T47D (cell line): Measurements from ENCODE around the gene THAP8.
"Not testable (repeated sequence)": the region's sequence is repeated elsewhere in the genome, so short reads cannot be mapped to it uniquely, and the experiment has no call there.

Source experiments
- DNase-seq, 2 experiments: peaks; one replicate each; pipeline versions ENCODE4 v3.0.0 to v3.0.0-alpha.2; 2011 to 2012; ENCODE audit warnings: low read depth in 1 of 2, low spot score in 1 of 2
- JUND ChIP-seq: IDR thresholded peaks from 2 replicates; pipeline ENCODE4 v1.6.1; 2012; ENCODE audit warnings: low read depth
- in situ Hi-C: cut with HindIII; loops from 2 replicates; pipeline ENCODE4 v1.10.0; 2016; ENCODE audit warnings: low sequenced_read_pairs, low pct_unique_long_range_greater_than_20kb

THAP8 gene

DNA sequence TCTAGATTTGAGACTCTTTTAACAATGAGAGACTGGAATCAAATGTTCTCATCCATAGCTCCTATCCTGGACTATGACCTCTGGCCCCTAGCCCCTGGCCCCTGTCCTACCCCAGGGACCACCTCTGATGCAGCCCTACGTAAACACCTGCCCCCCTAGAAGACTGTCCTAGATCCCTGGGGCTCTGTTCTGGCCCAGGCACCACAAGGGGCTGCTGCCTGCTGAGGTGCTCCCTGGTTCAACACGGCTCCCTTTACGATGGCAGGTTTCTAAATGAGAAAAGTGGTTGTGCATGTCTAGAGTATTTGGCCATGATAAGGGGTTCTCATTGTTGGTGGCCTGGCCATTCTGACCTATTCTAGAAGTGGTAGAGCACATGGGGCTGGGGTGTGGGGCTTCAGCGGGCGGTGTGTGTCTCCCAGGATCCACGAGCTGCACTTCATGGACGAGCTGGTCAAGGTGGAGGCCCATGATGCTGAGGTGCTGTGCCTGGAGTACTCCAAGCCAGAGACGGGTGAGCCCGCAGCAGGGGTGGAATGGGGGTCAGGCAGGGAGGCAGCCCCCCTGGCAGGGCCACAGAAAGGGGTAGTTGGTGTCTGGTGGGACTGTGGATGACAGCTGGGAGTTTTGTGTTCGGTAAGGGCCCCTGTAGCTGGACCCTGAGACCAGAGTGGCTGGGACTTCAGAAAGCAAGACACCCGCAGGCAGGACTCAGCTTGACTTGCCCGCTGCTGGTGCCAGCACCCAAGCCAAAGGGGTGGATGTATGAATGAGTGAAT lies 30.3 kb upstream of the THAP8 start:
- TF ChIP-seq JUND, result no peak
- in situ Hi-C loops, result no loop called here
- DNase-seq, result no peak

DNA sequence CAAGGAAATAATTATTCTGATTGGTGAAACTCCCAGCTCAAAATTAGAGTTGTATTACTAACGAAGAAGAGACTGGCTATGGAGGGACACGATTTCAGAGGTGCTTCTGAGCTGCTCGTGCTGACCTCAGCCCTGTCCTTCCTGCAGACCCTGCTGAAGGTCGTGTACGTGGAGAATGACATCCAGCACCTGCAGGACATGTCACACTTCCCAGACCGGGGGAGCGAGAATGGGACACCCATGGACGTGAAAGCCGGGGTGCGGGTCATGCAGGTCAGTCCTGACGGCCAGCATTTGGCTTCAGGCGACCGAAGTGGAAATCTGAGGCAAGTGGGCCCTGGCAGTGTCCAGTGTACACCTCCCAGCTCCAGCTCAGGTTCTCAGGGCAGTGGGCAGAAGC lies 28.8 kb upstream of the THAP8 start:
- TF ChIP-seq JUND, result no peak
- in situ Hi-C loops, result no loop called here
- no peak for DNase-seq

GRCh38 chr19:36081894-36082293 lies 27.8 kb upstream of the THAP8 start:
- no peak for TF ChIP-seq JUND
- DNase-seq, result no peak
- in situ Hi-C loops, result no loop called here

DNA sequence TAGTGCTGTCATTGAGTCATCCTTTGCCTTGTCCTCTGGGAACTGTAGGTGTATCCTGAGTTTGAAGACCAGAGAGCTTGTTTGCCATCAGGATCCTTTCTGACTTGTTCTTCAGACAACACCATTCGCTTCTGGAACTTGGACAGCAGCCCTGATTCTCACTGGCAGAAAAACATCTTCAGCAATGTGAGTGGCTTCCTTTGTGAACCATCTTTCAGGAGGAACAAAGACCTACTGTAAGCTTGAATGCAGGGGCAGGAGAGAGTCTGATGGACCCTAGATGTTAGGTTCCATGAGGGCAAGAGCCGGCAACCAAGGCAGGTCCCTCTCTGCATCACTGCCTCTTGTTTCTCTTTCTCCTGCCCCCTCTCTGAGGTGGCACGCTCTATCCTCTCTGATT lies 27.3 kb upstream of the THAP8 start:
- in situ Hi-C loops, result no loop called here
- DNase-seq, result no peak

DNA sequence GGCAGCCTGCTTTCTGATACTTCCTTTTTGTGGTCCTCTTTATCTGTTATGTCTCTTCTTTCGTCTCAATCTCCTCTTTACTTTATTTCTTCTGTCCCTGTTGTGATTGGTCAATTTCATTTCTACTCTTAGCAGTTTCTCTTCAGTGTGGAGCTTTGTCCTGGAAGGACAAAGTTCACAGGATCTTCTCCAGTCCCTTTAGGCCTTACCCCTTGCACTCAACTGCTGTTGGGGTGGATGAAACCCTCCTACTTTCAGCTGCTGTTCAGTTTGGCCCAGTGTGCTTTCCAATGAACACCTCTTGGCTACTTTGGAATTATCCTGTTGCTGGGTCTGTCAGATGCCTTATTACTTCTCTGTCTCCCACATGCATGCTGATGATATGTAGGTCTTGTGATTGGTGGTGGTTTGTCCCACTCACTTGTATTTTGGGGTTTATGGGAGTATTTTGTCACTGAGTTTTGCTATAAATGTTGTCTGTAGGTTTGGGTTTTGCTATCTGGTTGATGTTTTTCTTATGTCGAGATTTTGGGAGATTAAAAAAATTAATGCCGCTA lies 25.4 kb upstream of the THAP8 start:
- no peak for DNase-seq
- in situ Hi-C loops, result no loop called here
- TF ChIP-seq JUND, result no peak

More for the DNA sequence above, 27.3 kb upstream of the THAP8 start:
- no peak for TF ChIP-seq JUND

DNA sequence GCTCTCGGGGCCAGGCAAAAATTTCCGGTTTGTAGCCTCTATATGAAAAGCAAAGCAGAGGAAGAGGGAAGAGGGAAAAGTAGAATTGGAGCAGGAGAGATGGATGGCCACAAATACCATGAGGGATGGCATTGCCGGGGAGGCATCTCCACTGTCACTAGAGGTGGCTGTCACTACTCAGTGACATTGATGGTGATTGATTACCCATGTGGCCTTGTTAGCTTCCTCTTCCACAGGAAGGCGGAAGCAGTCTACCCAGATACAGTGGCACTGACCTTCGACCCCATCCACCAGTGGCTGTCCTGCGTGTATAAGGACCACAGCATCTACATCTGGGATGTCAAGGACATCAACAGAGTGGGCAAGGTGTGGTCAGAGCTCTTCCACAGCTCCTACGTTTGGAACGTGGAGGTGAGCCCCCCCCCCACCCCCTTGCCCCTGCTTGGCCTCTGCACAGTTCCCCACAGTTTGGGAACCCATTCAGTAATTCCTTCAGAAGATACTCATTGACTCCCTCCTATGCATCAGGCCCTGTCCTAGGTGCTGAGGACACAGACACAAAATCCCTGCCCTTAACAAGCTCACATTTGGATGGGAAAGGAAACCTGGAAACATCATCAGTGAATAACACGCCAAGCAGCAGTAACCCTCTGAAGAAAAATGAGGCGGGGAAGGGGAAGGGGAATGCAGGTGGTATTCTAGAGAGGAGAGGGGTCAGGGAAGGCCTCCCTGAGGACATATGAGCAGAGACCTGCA lies 19.2 kb upstream of the THAP8 start:
- DNase-seq, result no peak
- in situ Hi-C loops, result no loop called here
- TF ChIP-seq JUND, result no peak

- DNase-seq, result no peak
- in situ Hi-C loops, result no loop called here
- no peak for TF ChIP-seq JUND
Observed at GRCh38 chr19:36072081-36072480, 18.0 kb upstream of the THAP8 start.

DNA sequence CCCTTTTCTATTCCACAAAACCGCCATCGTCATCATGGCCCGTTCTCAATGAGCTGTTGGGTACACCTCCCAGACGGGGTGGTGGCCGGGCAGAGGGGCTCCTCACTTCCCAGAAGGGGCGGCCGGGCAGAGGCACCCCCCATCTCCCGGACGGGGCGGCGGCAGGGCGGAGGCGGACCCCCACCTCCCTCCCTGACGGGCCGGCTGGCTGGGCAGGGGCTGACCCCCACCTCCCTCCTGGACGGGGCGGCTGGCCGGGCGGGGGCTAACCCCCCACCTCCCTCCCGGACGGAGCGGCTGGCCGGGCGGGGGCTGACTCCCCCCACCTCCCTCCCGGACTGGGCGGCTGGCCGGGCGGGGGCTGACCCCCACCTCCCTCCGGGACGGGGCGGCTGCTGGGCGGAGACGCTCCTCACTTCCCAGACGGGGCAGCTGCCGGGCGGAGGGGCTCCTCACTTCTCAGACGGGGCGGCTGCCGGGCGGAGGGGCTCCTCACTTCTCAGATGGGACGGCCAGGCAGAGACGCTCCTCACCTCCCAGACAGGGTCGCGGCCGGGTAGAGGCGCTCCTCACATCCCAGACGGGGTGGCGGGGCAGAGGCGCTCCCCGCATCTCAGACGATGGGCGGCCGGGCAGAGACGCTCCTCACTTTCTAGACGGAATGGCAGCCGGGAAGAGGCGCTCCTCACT lies 14.9 kb upstream of the THAP8 start:
- DNase-seq, in situ Hi-C loops: not testable (repeated sequence)

DNA sequence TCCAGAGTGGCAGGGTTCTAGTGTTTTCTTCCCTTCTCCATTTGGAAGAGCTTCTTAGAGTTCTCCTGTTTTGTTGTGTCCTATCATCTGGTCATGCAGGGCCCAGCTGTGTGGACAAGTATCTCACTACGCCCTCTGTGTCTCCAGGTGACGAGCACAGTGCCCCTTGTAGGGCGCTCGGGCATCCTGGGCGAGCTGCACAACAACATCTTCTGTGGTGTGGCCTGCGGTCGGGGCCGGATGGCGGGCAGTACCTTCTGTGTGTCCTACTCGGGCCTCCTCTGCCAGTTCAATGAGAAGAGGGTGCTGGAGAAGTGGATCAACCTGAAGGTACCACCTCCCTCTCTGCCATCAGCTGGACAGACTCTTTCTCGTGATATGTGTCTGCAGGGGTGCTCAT lies 13.6 kb upstream of the THAP8 start:
- no peak for TF ChIP-seq JUND
- DNase-seq, result no peak
- in situ Hi-C loops, result no loop called here

GRCh38 chr19:36064826-36065225 lies 10.7 kb upstream of the THAP8 start:
- in situ Hi-C loops, result no loop called here
- no peak for TF ChIP-seq JUND
- no peak for DNase-seq

GRCh38 chr19:36061367-36061766 lies 7.3 kb upstream of the THAP8 start:
- in situ Hi-C loops, result no loop called here
- no peak for DNase-seq
- TF ChIP-seq JUND, result no peak

DNA sequence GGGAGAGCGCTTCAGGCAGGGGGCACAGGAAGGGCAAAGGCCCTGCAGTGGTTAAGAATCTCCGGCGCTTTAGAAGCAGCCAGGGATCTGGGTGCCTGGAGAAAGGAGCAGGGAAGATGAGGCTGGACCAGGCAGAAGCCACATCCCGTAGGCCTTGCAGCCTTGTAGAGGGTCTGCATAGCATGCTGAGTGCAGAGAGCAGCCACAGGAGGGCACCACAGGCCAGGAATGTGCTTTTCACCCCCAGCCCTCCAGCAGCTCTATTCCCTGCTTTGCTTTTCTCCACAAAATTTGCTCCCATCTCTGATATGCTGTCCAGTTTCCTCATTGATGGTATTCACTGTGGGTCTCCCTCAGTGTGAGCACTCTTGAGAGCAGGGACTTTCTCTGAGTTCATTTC lies 6.3 kb upstream of the THAP8 start:
- in situ Hi-C loops, result no loop called here
- no peak for TF ChIP-seq JUND
- peak; percentile 8 to 28 for DNase-seq
